Esophagus muscularis mucosa (tissue), 4 donors: Measurements from ENCODE around the gene RIOK1. TPM values are rescaled to one million over a fixed set of nuclear protein-coding genes. Genes with fewer than 3 reads are reported as not detected.

Source experiments
- DNase-seq: peaks from one replicate; pipeline ENCODE4 v3.0.0-alpha.2; 2017; ENCODE audit errors: extremely low spot score
- H3K27ac ChIP-seq, 4 donors: fragments of 200-600 bp; sonication (generic); replicated peaks in 1 of 4; 1 replicate in 3 of 4; 2 replicates in 1 of 4; pipeline ENCODE4 v1.5.1; 2016 to 2019; ENCODE audit warnings: mild to moderate bottlenecking in 1 of 4
- H3K27me3 ChIP-seq, 4 donors: fragments of 200-600 bp; sonication (generic); one replicate each; pipeline versions ENCODE4 v1.5.1 to v1.6.0; 2016 to 2019
- H3K36me3 ChIP-seq, 4 donors: fragments of 200-600 bp; sonication (generic); one replicate each; pipeline ENCODE4 v1.5.1; 2016 to 2019
- H3K4me1 ChIP-seq, 4 donors: fragments of 200-600 bp; sonication (generic); one replicate each; pipeline ENCODE4 v1.5.1; 2016 to 2019
- H3K4me3 ChIP-seq, 4 donors: fragments of 200-600 bp; sonication (generic); 1 replicate in 2 of 4; 2 replicates in 2 of 4; pipeline ENCODE4 v1.5.1; 2016 to 2019; ENCODE audit warnings: mild to moderate bottlenecking in 4 of 4, moderate library complexity in 1 of 4
- H3K9me3 ChIP-seq, 4 donors: fragments of 200-600 bp; sonication (generic); 1 replicate in 3 of 4; 2 replicates in 1 of 4; pipeline ENCODE4 v1.5.1; 2016 to 2019
- EP300 ChIP-seq: sonication (generic); formaldehyde crosslinking; IDR thresholded peaks from one replicate; pipeline ENCODE4 v1.6.1; 2017; ENCODE audit warnings: antibody characterized with exemption
- POLR2A ChIP-seq: fragments of 450-650 bp; IDR thresholded peaks from one replicate; pipeline ENCODE4 v1.6.1; 2017; ENCODE audit warnings: antibody characterized with exemption, moderate library complexity, mild to moderate bottlenecking, low read depth
- POLR2AphosphoS5 ChIP-seq, 2 donors: sonication (generic); formaldehyde crosslinking; IDR thresholded peaks; one replicate each; pipeline ENCODE4 v1.6.1; 2017; ENCODE audit warnings: antibody characterized with exemption in 2 of 2
- WGBS: methylation state at CpG from one replicate; pipeline ENCODE4 v1.1.5; 2018; 5-methylcytosine and 5-hydroxymethylcytosine counted together
- intact Hi-C: fragments of 100-400 bp; cut with DNase I; formaldehyde crosslinking; loops from one replicate; pipeline ENCODE4 v1.15.1; 2023
- total RNA-seq, 4 donors: library from RNA; depleted of rRNA; stranded (reverse); fragments of >200 nt; gene quantifications; one replicate each; pipeline versions ENCODE4 v1.1.0 to v1.2.1, GENCODE V29; 2016
- TF ChIP-seq, protein P1 (sequence below), 3 experiments: fragments of 200-600 bp in 2 of 3; fragments of 450-650 bp in 1 of 3; sonication (generic) in 2 of 3; IDR thresholded peaks; one replicate each; pipeline ENCODE4 v1.5.1; 2017 to 2019; ENCODE audit warnings: antibody characterized with exemption in 3 of 3, mild to moderate bottlenecking in 2 of 3, moderate library complexity in 1 of 3

Gene RIOK1
- total RNA-seq, 4 donors from 2014 or later = 14.1 to 20.2 (median 17.5) TPM

DNA sequence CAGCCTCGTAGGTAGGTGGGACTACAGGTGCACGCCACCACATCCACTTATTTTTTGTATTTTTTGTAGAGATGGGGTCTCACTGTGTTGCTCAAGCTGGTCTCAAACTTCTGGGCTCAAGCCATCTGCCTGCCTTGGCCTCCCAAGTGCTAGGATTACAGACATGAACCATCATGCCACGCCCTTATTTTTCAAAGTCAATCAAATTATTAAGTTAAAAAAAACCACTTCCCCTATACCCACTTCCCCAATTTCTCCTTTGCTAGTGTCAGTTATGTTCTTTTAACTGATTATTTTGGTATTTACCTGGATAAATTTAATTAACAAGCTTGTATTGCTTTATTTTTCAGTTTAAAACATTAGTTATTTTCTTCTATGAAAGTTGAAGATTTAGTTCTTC is 49.6 kb downstream of the RIOK1 start:
- WGBS = 81% methylated on average over 3 of the region's 3 CpGs
- H3K4me3 ChIP-seq = no peak overlapping the region
- TF ChIP-seq, protein P1, sequence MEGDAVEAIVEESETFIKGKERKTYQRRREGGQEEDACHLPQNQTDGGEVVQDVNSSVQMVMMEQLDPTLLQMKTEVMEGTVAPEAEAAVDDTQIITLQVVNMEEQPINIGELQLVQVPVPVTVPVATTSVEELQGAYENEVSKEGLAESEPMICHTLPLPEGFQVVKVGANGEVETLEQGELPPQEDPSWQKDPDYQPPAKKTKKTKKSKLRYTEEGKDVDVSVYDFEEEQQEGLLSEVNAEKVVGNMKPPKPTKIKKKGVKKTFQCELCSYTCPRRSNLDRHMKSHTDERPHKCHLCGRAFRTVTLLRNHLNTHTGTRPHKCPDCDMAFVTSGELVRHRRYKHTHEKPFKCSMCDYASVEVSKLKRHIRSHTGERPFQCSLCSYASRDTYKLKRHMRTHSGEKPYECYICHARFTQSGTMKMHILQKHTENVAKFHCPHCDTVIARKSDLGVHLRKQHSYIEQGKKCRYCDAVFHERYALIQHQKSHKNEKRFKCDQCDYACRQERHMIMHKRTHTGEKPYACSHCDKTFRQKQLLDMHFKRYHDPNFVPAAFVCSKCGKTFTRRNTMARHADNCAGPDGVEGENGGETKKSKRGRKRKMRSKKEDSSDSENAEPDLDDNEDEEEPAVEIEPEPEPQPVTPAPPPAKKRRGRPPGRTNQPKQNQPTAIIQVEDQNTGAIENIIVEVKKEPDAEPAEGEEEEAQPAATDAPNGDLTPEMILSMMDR (IDR thresholded peaks at IDR 0.05) = no peak
- TF ChIP-seq POLR2A (no peak), EP300 (no peak), POLR2AphosphoS5 (IDR thresholded peaks at IDR 0.05) (no peak)
- intact Hi-C loops = no loop called here
- no peak overlapping the region for H3K27ac ChIP-seq
- peaks cover 0 to 12% (median 0%) of the 10 kb centered on the region in 4 donors for H3K9me3 ChIP-seq
- no peaks in the 10 kb centered on the region for H3K4me1 ChIP-seq
- peaks cover 0 to 24% (median 0%) of the 10 kb centered on the region in 4 donors for H3K27me3 ChIP-seq
- no peaks in the 10 kb centered on the region for H3K36me3 ChIP-seq
- no peak for DNase-seq

DNA sequence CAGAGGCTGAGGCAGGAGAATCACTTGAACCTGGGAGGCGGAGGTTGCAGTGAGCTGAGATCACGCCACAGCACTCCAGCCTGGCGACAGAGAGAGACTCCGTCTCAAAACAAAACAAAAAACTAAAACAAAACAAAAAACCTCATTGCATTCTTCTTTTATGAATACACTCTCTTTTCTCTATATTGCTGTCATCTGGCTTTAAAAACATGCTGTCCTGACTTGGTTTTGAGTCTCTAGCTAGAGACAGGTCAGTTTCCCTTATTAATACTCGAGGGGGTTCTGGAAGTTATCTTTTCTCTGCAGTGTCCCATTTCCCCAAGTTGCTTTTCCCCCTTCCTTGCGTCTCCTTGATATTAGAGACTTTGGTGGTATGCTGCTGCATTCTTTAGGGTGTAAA is 50.9 kb downstream of the RIOK1 start:
- H3K36me3 ChIP-seq = no peaks in the 10 kb centered on the region
- no peak overlapping the region for H3K27ac ChIP-seq
- TF ChIP-seq POLR2AphosphoS5 (IDR thresholded peaks at IDR 0.05) = no peak
- TF ChIP-seq EP300 = no peak
- TF ChIP-seq, protein P1 (IDR thresholded peaks at IDR 0.05) = no peak
- TF ChIP-seq POLR2A = no peak
- no peak for DNase-seq
- H3K4me1 ChIP-seq = no peaks in the 10 kb centered on the region
- intact Hi-C loops = no loop called here
- peaks cover 0 to 7% (median 0%) of the 10 kb centered on the region in 4 donors for H3K9me3 ChIP-seq
- peaks cover 0 to 24% (median 0%) of the 10 kb centered on the region in 4 donors for H3K27me3 ChIP-seq
- 67% methylated on average over 6 of the region's 6 CpGs for WGBS
- no peak overlapping the region for H3K4me3 ChIP-seq

DNA sequence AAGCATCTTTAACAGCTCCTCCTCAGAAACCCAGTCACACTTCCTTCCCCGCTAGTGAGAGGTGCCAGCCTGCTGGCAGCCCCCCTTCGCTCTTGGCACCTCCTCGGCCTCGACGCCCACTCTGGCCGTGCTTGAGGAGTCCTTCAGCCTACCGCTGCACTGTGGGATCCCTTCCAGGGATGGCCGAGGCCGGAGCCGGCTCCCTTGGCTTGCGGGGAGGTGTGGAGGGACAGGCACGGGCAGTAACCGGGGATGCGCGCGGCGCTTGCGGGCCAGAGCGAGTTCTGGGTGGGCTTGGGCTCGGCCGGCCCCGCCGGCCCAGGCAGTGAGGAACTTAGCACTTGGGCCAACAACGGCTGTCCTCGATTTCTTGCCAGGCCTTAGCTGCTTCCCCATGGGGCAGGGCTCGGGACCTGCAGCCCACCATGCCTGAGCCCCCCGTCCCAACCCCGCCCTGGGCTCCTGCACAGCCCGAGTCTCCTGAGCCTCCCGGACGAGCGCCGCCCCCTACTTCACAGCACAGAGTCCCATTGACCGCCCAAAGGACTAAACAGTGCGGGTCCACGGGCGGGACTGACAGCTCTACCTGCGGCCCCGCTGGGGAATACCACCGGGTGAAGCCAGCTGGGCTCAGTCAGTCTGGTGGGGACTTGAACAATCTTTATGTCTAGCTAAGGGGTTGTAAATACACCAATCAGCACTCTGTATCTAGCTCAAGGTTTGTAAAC is 51.6 kb downstream of the RIOK1 start:
- Histone ChIP-seq H3K4me3 (no peak overlapping the region), H3K27me3 (peaks cover 0 to 27% (median 0%) of the 10 kb centered on the region in 4 donors), H3K9me3 (no peaks in the 10 kb centered on the region), H3K27ac (no peak overlapping the region), H3K4me1 (no peaks in the 10 kb centered on the region), H3K36me3 (no peaks in the 10 kb centered on the region)
- 91% methylated on average over 10 of the region's 40 CpGs for WGBS
- intact Hi-C loops = no loop called here
- no peak for DNase-seq
- TF ChIP-seq EP300 = no peak
- TF ChIP-seq, protein P1 (IDR thresholded peaks at IDR 0.05) = no peak
- no peak for TF ChIP-seq POLR2AphosphoS5 (IDR thresholded peaks at IDR 0.05)
- TF ChIP-seq POLR2A = no peak

DNA sequence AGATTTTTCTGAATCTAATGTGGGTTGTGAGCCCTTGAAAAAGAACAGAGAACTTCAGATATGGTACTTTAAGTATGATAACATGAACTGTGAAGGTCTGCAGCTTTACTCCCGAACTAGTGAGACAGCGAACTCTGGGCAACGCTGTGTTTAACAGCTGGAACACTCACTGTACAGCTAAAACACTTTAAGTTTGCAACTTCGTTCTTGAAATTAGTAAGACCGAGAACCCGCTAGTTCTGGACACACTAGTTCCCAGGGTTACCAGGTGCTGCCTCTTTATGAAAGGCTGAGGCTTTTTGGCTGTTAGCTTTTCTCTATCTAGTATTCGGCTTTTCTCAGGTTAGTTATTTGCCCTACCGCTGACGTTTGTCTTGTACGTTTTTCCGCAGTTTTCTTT is 52.9 kb downstream of the RIOK1 start:
- no peak overlapping the region for H3K4me3 ChIP-seq
- H3K36me3 ChIP-seq = no peaks in the 10 kb centered on the region
- H3K9me3 ChIP-seq = no peaks in the 10 kb centered on the region
- 92% methylated on average over 11 of the region's 11 CpGs for WGBS
- no peaks in the 10 kb centered on the region for H3K4me1 ChIP-seq
- H3K27ac ChIP-seq = no peak overlapping the region
- DNase-seq = no peak
- H3K27me3 ChIP-seq = peaks cover 0 to 28% (median 0%) of the 10 kb centered on the region in 4 donors
- TF ChIP-seq POLR2AphosphoS5 (IDR thresholded peaks at IDR 0.05) = no peak
- TF ChIP-seq POLR2A = no peak
- TF ChIP-seq EP300 = no peak
- TF ChIP-seq, protein P1 (IDR thresholded peaks at IDR 0.05) = no peak
- intact Hi-C loops = no loop called here
